Measurements from ENCODE around the gene ZNF473. TPM values are rescaled to one million over a fixed set of nuclear protein-coding genes. Genes with fewer than 3 reads are reported as not detected.
"Not testable (repeated sequence)": the region's sequence is repeated elsewhere in the genome, so short reads cannot be mapped to it uniquely, and the experiment has no call there.

Gene ZNF473
- total RNA-seq, 1 experiment from 2014 or later = 21.4 TPM

- not testable (repeated sequence) for H3K27ac ChIP-seq; H3K4me3 ChIP-seq; H3K27me3 ChIP-seq; DNase-seq; H3K36me3 ChIP-seq; H3K4me1 ChIP-seq; H3K9me3 ChIP-seq (replicated peaks)
Observed at GRCh38 chr19:50079014-50079413, 53.2 kb downstream of the ZNF473 start.

- H3K27ac ChIP-seq; H3K36me3 ChIP-seq; DNase-seq; H3K4me3 ChIP-seq; H3K27me3 ChIP-seq; H3K4me1 ChIP-seq; H3K9me3 ChIP-seq (replicated peaks): not testable (repeated sequence)
Observed at GRCh38 chr19:50084440-50084839, 58.6 kb downstream of the ZNF473 start.

- DNase-seq; H3K27me3 ChIP-seq; H3K27ac ChIP-seq; H3K4me1 ChIP-seq; H3K9me3 ChIP-seq (replicated peaks); H3K4me3 ChIP-seq; H3K36me3 ChIP-seq: not testable (repeated sequence)
Observed at GRCh38 chr19:50087153-50087552, 61.3 kb downstream of the ZNF473 start.

GRCh38 chr19:50090706-50091105 lies 64.9 kb downstream of the ZNF473 start:
- peak; percentile 41 to 54 for DNase-seq
- H3K4me1 ChIP-seq; H3K27ac ChIP-seq; H3K4me3 ChIP-seq; H3K9me3 ChIP-seq (replicated peaks); H3K36me3 ChIP-seq; H3K27me3 ChIP-seq: not testable (repeated sequence)

GRCh38 chr19:50091786-50092185 lies 66.0 kb downstream of the ZNF473 start:
- not testable (repeated sequence) for H3K4me3 ChIP-seq; H3K27ac ChIP-seq; H3K9me3 ChIP-seq (replicated peaks); H3K27me3 ChIP-seq; H3K36me3 ChIP-seq; H3K4me1 ChIP-seq; DNase-seq

GRCh38 chr19:50092597-50092996 lies 66.8 kb downstream of the ZNF473 start:
- not testable (repeated sequence) for H3K27ac ChIP-seq; DNase-seq; H3K9me3 ChIP-seq (replicated peaks); H3K36me3 ChIP-seq; H3K4me1 ChIP-seq; H3K4me3 ChIP-seq; H3K27me3 ChIP-seq

GRCh38 chr19:50097884-50098283 lies 72.1 kb downstream of the ZNF473 start:
- not testable (repeated sequence) for H3K27me3 ChIP-seq; H3K9me3 ChIP-seq (replicated peaks); H3K36me3 ChIP-seq; H3K27ac ChIP-seq; H3K4me3 ChIP-seq; DNase-seq; H3K4me1 ChIP-seq

- not testable (repeated sequence) for H3K9me3 ChIP-seq (replicated peaks); H3K4me1 ChIP-seq; H3K27ac ChIP-seq; H3K4me3 ChIP-seq; H3K27me3 ChIP-seq; H3K36me3 ChIP-seq; DNase-seq
Observed at GRCh38 chr19:50098892-50099291, 73.1 kb downstream of the ZNF473 start.

GRCh38 chr19:50099696-50100095 lies 73.9 kb downstream of the ZNF473 start:
- not testable (repeated sequence) for H3K36me3 ChIP-seq; DNase-seq; H3K4me1 ChIP-seq; H3K4me3 ChIP-seq; H3K27me3 ChIP-seq; H3K9me3 ChIP-seq (replicated peaks); H3K27ac ChIP-seq

- H3K4me3 ChIP-seq; H3K27me3 ChIP-seq; H3K36me3 ChIP-seq; H3K27ac ChIP-seq; H3K4me1 ChIP-seq; DNase-seq; H3K9me3 ChIP-seq (replicated peaks): not testable (repeated sequence)
Observed at GRCh38 chr19:50100946-50101345, 75.1 kb downstream of the ZNF473 start.

Other genes starting within 250 kb of the ZNF473 start
- gene FUZ, start 212.7 kb upstream of the ZNF473 start, total RNA-seq (2014; rRNA removed; shearing (Covaris generic)) = 27.6 and 27.9 TPM in 2 replicates
- 22.2 and 27.4 TPM in 2 replicates for gene MED25, start 207.7 kb upstream of the ZNF473 start, total RNA-seq (2014; rRNA removed; shearing (Covaris generic))
- gene PTOV1, start 174.8 kb upstream of the ZNF473 start, total RNA-seq (2014; rRNA removed; shearing (Covaris generic)) = 77.1 and 91.2 TPM in 2 replicates
- 24.2 and 40.6 TPM in 2 replicates for gene PNKP, start 158.4 kb upstream of the ZNF473 start, total RNA-seq (2014; rRNA removed; shearing (Covaris generic))
- gene AKT1S1, start 148.7 kb upstream of the ZNF473 start, total RNA-seq (2014; rRNA removed; shearing (Covaris generic)) = 21.7 and 25.2 TPM in 2 replicates
- 9.1 and 9.4 TPM in 2 replicates for gene TBC1D17, start 148.3 kb upstream of the ZNF473 start, total RNA-seq (2014; rRNA removed; shearing (Covaris generic))
- not detected in 2 replicates for gene IL4I1, start 129.1 kb upstream of the ZNF473 start, total RNA-seq (2014; rRNA removed; shearing (Covaris generic))
- gene ATF5, start 96.8 kb upstream of the ZNF473 start, total RNA-seq (2014; rRNA removed; shearing (Covaris generic)) = 8.4 and 8.9 TPM in 2 replicates
- 87.8 and 88.7 TPM in 2 replicates for gene NUP62, start 96.5 kb upstream of the ZNF473 start, total RNA-seq (2014; rRNA removed; shearing (Covaris generic))
- gene SIGLEC11, start 64.8 kb upstream of the ZNF473 start, total RNA-seq (2014; rRNA removed; shearing (Covaris generic)) = 2.7 and 4.5 TPM in 2 replicates
- 16.9 and 23.1 TPM in 2 replicates for gene VRK3, start 633 bp upstream of the ZNF473 start, total RNA-seq (2014; rRNA removed; shearing (Covaris generic))
- gene IZUMO2, start 137.3 kb downstream of the ZNF473 start, total RNA-seq (2014; rRNA removed; shearing (Covaris generic)) = 0.24 TPM in 1 of 2 replicates, not detected in the other
- 25.5 and 25.7 TPM in 2 replicates for gene MYH14, start 177.6 kb downstream of the ZNF473 start, total RNA-seq (2014; rRNA removed; shearing (Covaris generic))

All from SJCRH30 (cell line).